Measurements from ENCODE around the gene ELOB.

GRCh38 chr16:2819939-2820835 lies 43.1 kb upstream of the ELOB start:
- TF ChIP-seq, protein P1, sequence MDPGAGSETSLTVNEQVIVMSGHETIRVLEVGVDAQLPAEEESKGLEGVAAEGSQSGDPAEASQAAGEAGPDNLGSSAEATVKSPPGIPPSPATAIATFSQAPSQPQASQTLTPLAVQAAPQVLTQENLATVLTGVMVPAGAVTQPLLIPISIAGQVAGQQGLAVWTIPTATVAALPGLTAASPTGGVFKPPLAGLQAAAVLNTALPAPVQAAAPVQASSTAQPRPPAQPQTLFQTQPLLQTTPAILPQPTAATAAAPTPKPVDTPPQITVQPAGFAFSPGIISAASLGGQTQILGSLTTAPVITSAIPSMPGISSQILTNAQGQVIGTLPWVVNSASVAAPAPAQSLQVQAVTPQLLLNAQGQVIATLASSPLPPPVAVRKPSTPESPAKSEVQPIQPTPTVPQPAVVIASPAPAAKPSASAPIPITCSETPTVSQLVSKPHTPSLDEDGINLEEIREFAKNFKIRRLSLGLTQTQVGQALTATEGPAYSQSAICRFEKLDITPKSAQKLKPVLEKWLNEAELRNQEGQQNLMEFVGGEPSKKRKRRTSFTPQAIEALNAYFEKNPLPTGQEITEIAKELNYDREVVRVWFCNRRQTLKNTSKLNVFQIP (CRISPR knock-in tag; IDR thresholded peaks at IDR 0.05; ENCODE audit: borderline replicate concordance, low read depth): no peak
- TF ChIP-seq CREB5 (CRISPR knock-in tag; IDR thresholded peaks at IDR 0.05; ENCODE audit: low read depth): no peak
- TF ChIP-seq ESRRG (CRISPR knock-in tag; IDR thresholded peaks at IDR 0.05): no peak
- TF ChIP-seq, protein P2, sequence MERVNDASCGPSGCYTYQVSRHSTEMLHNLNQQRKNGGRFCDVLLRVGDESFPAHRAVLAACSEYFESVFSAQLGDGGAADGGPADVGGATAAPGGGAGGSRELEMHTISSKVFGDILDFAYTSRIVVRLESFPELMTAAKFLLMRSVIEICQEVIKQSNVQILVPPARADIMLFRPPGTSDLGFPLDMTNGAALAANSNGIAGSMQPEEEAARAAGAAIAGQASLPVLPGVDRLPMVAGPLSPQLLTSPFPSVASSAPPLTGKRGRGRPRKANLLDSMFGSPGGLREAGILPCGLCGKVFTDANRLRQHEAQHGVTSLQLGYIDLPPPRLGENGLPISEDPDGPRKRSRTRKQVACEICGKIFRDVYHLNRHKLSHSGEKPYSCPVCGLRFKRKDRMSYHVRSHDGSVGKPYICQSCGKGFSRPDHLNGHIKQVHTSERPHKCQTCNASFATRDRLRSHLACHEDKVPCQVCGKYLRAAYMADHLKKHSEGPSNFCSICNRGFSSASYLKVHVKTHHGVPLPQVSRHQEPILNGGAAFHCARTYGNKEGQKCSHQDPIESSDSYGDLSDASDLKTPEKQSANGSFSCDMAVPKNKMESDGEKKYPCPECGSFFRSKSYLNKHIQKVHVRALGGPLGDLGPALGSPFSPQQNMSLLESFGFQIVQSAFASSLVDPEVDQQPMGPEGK (CRISPR knock-in tag; IDR thresholded peaks at IDR 0.05; ENCODE audit: borderline replicate concordance): no peak
- TF ChIP-seq ISL1 (CRISPR knock-in tag; IDR thresholded peaks at IDR 0.05): no peak
- TF ChIP-seq, protein P3, sequence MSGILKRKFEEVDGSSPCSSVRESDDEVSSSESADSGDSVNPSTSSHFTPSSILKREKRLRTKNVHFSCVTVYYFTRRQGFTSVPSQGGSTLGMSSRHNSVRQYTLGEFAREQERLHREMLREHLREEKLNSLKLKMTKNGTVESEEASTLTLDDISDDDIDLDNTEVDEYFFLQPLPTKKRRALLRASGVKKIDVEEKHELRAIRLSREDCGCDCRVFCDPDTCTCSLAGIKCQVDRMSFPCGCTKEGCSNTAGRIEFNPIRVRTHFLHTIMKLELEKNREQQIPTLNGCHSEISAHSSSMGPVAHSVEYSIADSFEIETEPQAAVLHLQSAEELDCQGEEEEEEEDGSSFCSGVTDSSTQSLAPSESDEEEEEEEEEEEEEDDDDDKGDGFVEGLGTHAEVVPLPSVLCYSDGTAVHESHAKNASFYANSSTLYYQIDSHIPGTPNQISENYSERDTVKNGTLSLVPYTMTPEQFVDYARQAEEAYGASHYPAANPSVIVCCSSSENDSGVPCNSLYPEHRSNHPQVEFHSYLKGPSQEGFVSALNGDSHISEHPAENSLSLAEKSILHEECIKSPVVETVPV (CRISPR knock-in tag; IDR thresholded peaks at IDR 0.05): no peak
- TF ChIP-seq ARNTL (CRISPR knock-in tag; IDR thresholded peaks at IDR 0.05; ENCODE audit: borderline replicate concordance, low read depth): no peak
- no peak for TF ChIP-seq RARB (CRISPR knock-in tag; IDR thresholded peaks at IDR 0.05)
